Activated CD8-positive, alpha-beta memory T cell treated with anti-CD3 and anti-CD28 coated beads for 4 hours (primary cell): ENCODE measurements around the gene C2CD4C.
A peak's percentile ranks its signal among the peaks of the same experiment; 100 is the strongest.
"Not testable (repeated sequence)": the region's sequence is repeated elsewhere in the genome, so short reads cannot be mapped to it uniquely, and the experiment has no call there.

Experiments
- DNase-seq, 2 donors: peaks; one replicate each; pipeline ENCODE4 v3.0.0-alpha.2; 2020; ENCODE audit warnings: low read depth in 2 of 2

C2CD4C gene

DNA sequence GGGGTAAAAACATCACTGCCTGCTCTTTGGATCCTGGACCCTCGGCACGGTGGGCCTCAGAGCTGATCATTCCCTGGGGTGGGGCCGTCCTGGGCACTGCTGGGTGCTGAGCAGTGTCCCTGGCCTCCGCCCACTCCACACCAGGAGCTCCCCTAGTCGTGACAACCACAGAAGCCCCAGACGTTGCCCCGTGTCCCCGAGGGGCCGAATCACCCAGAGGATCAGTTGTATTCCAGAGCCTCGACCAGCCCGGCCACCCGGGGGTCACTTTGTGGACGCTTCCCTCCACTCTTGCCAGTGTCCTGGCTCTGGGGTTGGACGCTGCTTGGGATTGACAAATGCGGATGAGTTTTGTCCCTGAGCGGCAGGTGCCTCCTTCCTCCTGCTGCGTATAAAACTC, 10.2 kb downstream of the C2CD4C start:
- DNase-seq = no peak

DNA sequence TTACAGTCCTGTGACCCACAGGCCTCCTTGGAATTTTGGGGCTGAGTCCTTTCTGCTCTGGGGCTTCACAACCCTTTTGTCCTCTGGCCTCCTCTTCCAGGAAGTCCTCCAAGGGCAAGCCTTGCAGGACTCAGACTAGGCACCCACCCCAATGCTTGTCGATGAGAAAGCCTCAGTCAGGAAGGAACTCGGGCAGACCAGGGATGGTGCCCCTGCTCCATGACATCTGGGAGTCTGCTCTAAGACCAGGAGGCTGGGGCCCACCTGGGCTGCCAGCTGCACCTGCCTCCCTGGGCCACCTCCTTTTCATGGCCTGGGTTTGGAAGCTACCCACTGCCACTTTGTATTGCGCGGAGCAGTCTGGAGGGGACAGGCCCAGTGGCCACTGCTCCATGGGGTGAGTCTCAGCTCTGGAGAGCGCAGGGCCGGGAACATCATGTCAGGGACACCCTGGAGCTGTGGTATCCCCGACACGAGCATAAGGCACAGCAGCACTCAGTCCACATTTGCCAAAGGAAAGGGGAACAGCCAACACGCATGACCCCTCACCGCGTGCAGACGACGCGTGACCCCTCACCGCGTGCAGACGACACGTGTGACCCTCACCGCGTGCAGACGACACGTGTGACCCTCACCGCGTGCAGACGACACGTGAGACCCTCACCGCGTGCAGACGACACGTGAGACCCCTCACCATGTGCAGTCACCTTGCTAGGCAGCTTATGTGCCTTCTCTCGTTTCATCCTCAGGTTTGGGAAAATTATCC, 10.8 kb downstream of the C2CD4C start:
- DNase-seq = no peak

DNA sequence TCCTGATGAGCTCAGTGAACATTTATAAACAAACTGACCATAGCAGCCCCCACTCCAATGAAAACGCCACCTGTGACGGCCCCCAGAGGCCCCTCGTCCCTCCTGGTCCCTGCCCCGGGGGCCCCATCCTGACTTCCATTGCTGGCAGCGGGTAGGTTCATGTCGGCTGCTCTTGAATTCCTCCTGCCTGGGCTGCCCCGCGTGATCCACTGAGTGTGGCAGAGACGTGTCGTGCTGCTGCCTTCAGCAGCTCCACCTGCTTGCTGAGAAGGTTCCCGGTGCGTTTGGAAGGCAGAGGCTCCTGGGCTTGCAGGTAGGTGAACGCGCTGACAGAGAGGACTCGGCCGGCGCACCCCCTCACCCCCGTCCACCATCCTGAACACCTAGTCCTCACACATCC, 11.6 kb downstream of the C2CD4C start:
- DNase-seq = no peak

DNA sequence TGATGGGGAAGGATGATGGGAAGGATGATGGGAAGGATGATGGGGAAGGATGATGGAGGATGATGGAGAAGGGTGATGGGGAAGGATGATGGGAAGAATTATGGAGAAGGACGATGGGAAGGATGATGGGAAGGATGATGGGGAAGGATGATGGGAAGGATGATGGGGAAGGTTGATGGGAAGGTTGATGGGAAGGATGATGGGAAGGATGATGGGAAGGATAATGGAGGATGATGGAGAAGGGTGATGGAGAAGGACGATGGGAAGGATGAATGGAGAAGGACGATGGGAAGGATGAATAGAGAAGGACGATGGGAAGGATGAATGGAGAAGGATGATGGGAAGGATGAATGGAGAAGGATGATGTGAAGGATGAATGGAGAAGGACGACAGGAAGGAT, 13.5 kb downstream of the C2CD4C start:
- DNase-seq = no peak

DNA sequence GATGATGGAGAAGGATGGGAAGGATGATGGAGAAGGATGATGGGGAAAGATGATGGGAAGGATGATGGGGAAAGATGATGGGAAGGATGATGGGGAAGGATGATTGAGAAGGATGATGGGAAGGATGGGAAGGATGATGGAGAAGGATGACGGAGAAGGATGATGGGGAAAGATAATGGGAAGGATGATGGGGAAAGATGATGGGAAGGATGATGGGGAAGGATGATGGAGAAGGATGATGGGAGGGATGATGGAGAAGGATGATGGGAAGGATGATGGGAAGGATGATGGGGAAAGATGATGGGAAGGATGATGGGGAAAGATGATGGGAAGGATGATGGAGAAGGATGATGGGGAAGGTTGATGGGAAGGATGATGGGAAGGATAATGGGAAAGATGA, 14.1 kb downstream of the C2CD4C start:
- not testable (repeated sequence) for DNase-seq

DNA sequence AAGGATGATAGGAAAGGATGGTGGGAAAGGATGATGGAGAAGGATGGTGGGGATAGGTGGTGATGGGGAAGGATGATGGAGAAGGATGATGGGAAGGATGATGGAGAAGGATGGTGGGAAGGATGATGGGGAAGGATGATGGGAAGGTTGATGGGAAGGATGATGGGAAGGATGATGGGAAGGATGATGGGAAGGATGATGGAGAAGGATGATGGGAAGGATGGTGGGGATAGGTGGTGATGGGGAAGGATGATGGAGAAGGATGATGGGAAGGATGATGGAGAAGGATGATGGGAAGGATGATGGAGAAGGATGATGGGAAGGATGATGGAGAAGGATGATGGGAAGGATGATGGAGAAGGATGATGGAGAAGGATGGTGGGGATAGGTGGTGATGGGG, 15.4 kb downstream of the C2CD4C start:
- DNase-seq = not testable (repeated sequence)

DNA sequence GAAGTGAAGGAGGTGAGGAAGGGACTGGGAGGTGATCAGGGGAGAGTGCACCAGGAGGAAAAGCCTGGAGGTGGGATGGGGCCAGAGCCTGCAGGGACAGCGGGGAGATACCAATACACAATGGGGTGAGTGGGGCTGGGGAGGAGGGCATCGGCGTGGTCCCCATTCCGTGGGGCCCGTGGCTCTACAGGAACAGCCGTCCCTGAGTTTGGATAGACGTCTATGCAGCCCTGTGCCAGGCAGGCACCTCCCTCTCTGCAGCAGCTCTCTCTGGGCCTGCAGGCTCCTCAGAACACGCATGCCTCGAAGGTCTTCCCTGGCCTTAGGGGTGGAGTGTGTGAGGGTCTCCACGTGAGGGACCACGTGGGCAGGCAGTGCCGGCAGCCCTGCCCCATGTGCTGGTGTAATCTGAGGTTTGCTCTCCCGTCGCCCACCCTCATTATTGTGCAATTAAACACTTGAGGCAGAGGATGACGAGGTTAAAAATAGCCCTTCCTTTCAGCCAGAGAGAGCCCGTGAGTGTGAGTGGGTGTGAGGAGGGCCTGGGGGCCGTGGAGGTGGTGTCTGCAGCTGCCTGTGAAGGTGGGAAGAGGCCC, 16.5 kb downstream of the C2CD4C start:
- no peak for DNase-seq

DNA sequence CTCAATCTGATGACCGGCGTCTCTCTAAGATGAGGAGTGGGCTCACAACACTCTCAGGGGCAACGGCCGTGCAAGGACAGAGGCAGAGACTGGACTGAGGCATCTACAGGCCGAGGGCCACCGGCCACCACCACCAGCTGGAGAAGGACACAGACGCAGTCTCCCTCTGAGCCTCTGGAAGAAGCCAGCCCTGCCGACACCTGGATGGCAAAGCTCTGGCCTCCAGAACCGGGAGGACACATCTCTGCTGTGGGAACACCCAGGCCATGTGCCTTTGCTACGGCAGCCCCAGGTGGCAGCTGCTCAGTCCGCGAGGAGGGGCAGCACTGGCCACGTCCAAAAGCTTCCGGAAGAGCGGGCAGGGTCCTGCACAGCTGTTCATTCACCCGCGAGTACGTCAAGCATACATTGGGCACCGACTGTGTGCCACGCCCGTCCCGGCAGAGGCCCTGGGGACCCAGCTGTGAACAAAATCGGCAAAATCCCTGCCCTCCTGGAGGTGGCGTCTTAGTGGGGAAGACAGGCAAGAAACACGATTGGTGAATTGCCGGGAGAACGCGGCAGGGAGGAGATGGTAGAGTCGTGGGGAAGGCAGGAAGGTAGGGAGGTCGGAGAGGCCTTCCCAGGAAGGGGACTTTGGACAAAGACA, 17.1 kb downstream of the C2CD4C start:
- DNase-seq = no peak

DNA sequence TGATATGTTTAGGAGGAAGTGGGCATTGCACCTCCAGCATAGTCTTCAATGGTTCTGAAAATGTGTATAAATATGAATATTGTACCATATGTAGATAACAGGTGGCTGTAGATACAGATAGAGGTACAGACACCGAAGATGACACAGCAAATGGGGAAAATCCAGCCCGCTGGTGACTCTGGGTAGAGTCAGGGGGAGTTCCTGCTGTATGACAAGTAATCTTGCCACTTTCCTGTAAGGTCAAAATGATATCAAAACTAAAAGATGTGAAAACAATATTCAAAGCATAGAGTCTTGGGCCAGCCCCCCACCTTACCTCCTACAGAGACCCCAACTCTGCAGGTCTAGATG, 17.8 kb downstream of the C2CD4C start:
- DNase-seq = no peak

DNA sequence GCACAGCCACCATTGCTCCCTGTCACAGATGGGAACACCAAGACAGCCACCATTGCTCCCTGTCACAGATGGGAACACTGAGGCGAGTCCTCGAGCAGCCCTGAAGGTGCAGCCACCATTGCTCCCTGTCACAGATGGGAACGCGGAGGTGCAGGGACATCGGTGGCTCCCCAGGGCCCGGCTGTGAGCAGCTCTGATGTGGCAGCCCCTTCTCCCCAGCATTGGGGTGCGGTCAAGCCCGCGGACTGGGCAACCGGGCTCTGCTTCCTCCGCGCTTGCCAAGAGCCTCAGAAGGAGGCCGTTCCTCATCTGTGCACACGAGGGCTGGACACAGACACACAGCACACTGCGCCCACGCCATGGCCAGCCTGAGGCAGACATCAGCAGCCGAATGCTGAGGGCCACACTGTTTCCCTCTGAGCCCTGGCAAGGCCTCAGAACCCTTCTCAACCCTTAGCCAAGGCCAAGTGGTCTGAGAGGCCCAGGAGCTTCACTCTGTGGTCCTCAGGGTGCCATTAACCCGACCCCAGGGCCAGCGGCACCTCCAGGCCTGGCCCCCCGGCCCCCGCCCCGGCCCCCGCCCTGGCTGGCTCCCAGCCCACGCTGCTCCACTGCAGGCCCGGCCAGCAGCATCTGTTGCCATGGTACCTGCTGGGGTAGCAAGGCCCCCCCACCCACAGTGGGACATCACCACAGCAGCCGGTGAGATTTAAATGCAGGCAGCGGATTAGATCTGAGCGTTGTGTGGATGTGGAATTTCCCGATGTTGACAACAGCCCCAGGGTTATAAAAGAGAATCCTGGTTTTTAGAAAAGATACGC, 18.4 kb downstream of the C2CD4C start:
- DNase-seq = no peak

DNA sequence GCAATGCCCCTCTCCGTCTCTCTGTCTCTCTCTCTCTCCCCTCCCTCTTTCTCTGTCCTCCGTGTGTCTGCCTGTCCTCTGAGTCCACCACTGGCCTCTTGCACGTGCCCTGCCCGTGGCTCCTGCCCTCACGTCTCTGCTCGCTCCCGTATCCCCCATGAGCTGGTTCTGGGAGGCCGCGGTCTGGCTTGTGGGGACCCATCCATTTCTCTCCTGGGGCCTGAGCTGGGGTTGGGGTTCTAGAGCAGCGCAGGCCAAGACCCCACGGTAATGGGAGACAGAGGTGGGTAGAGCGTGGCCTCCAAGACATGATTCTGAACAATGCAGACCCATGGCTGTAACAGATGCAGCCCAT, 19.0 kb downstream of the C2CD4C start:
- DNase-seq = no peak

DNA sequence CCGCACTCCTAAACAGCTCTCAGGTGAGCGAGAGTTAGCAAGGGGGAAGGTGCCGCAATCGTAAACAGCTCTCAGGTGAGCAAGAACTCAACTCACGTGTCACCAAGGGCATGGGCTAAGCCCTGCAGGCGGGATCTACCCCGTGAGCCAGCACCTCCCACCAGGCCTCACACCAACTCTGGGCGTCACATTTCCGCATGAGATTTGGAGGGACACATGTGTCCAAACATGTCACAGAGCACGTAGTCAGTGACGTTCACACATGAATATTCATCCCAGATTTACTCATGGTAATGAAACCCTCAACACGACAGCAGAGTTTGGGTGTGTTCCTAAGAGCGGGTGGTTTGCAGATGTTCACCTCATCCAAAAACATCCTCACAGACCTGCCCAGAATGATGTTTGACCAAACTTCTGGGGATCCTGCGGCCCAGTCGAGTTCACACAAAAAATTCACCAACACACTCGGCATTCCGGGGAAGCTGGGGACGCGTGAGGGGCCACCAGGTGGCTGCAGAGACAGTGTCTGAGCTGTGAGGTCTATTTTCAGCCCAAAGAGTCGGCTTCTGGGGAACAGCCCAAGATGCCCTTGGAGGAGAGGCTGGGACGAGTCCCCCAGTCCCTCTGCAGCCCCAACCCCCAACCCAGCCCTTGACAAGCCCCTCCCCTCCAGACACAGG, 19.6 kb downstream of the C2CD4C start:
- DNase-seq = no peak

DNA sequence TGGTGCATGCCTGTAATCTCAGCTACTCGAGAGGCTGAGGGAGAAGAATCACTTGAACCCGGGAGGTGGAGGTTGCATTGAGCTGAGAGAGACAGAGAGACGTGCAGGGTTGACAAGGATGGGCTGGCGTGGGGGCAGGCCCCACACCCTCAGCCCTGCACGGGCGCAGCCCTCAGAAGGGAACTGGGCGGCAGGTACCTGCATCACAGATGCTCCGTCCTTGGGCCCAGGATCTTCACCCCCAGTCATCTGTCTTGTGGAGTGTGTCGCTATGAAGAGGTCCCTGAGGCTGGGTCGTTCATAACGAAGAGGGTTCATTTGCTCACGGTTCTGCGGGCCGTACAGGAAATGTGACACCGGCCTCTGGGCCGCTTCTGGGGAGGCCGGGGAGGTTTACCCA, 20.3 kb downstream of the C2CD4C start:
- DNase-seq = no peak

DNA sequence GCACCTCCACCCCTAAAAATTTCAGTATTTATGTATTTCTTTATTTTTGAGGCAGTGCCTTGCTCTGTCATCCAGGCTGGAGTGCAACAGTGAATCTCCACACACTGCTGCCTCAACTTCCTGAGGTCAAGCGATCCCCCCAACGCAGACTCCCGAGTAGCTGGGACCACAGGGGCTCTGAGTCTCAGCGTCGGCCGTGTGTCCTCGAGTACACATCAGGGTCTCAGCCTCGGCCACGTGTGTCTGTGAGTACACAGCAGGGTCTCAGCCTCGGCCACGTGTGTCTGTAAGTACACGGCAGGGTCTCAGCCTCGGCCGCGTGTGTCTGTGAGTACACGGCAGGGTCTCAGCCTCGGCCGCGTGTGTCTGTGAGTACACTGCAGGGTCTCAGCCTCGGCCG, 21.2 kb downstream of the C2CD4C start:
- DNase-seq = no peak

DNA sequence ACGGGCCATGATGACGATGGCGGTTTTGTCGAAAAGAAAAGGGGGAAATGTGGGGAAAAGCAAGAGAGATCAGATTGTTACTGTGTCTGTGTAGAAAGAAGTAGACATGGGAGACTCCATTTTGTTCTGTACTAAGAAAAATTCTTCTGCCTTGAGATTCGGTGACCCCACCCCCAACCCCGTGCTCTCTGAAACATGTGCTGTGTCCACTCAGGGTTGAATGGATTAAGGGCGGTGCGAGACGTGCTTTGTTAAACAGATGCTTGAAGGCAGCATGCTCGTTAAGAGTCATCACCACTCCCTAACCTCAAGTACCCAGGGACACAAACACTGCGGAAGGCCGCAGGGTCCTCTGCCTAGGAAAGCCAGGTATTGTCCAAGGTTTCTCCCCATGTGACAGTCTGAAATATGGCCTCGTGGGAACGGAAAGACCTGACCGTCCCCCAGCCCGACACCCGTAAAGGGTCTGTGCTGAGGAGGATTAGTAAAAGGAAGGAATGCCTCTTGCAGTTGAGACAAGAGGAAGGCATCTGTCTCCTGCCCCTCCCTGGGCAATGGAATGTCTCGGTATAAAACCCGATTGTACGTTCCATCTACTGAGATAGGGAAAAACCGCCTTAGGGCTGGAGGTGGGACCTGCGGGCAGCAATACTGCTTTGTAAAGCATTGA, 22.2 kb downstream of the C2CD4C start:
- not testable (repeated sequence) for DNase-seq

DNA sequence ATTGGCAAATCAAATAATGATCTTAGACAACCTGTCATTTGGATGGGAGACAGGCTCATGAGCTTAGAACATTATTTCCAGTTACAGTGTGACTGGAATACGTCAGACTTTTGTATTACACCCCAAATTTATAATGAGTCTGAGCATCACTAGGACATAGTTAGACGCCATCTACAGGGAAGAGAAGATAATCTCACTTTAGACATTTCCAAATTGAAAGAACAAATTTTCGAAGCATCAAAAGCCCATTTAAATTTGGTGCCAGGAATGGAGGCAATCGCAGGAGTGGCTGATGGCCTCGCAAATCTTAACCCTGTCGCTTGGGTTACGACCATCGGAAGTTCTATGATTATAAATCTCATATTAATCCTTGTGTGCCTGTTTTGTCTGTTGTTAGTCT, 22.8 kb downstream of the C2CD4C start:
- not testable (repeated sequence) for DNase-seq

DNA sequence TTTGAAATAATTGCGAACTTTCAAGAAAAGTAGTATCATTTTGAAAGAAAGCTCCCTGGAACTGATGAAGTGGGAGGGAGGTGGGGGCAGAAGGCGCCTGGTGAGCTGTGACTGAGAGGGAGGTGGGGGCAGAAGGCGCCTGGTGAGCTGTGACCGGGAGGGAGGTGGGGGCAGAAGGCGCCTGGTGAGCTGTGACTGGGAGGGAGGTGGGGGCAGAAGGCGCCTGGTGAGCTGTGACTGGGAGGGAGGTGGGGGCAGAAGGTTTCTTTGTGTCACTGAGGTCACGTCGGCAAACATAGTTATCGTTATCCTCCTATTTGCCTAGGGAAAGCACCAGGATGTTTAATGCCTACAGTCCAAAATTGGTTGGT, 24.2 kb downstream of the C2CD4C start:
- DNase-seq = no peak

DNA sequence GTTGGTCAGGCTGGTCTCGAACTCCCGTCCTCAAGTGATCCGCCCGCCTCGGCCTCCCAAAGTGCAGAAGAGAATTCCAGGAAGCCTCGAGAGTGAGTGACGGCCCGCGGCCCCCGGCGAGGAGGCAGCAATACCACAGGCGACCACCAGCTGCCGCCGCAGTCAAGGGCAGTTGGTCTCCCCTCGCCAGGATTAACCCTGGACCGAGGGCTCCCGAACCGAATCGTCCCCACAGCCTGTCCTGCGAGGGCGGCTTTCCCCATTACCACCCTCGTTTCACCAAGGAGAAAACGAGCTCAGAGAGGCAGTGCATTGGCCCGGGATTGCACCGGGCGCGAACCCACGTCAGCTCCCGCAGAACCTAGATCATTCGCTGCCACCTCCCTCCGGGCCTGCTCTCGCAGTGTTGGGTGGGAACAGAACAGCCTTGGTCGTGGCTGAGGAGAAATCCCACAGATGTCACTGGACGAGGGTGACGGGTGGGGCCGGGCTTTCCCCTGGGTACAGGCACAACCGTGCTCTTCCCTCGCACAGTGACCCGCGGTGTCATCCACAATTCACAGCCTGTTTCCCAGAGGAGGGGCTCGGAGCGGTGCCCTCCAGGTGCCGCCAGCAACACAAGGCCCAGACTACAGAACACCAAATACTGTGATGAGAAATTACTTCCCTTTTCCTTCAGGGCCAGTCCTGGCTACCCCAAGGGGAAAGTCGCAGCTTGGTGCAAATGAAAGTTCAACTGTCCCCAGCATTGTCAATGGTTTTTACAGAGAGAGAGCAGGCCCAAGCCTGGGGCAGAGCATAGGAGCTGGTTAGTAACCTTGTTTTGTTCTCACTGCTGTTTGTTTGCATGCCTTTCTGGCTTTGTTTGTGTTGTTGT, 24.8 kb downstream of the C2CD4C start:
- no peak for DNase-seq

DNA sequence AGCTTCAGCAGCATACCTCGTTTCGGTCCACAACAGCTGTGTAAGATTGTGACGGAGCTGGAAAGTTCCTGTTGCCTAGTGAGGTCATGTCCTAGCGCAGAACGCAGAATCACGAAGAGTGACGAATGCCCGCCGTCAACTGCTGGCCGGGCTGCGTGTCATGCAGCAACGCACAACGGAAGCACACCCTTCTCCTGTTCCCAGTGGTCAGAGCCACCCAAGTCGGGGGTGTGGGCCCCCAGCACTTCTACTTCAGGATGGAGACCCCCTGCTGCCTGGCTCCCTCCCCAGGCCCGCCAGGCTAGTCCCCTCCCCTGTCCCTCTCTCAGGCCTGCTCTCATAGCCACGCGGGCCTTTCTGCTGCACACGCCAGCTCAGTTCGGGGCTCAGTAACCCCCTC, 25.9 kb downstream of the C2CD4C start:
- DNase-seq = no peak

DNA sequence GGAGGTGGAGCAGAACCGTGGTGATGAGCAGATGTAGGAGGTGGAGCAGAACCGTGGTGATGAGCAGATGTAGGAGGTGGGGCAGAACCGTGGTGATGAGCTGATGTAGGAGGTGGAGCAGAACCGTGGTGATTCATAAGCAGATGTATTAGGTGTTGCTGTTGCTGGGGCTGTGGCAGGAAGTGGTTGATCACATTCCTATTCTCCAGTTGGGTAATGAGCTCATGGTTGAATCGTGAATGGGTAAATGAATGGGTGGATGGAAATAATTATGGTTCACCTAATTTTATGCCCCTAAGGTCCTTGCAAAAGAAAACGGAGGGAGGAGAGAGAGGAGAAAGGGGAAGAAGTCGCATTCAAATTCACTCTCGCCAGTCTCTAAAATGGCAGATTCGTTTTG, 26.4 kb downstream of the C2CD4C start:
- DNase-seq = peak in 1 of 2 donors; percentile 32
